A673 (cell line): ENCODE measurements around the gene TBXAS1.

ENCODE experiments used
- CTCF ChIP-seq: fragments of 300-800, 200-600 bp; sonication (generic); conservative IDR thresholded peaks from 2 replicates; pipeline ENCODE4 v1.5.1; 2017; ENCODE audit warnings: low read depth, mild to moderate bottlenecking, antibody characterized with exemption, low read length, moderate library complexity, mixed read lengths
- EZH2 ChIP-seq: fragments of 200-600 bp; sonication (generic); IDR thresholded peaks from 2 replicates; pipeline ENCODE4 v1.6.1; 2017; ENCODE audit warnings: borderline replicate concordance, low read depth, mild to moderate bottlenecking, mixed read lengths, antibody characterized with exemption, low read length; ENCODE audit not compliant: poor library complexity, severe bottlenecking

DNA sequence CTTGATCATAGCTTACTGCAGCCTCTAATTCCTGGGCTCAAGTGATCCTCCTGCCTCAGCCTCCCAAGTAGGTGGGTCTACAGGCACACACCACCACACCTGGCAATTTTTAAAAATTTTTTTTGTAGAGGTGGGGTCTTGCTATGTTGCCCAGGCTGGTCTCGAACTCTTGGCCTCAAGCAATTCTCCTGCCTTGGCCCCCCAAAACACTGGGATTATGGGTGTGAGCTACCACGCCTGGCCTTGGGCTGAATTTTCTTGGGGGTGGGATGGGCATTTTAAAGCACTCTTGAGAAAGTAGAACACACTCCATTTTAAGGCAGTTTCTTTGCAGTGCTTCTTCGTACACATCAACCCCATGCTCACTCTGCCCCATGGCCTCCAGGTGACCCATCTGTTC is 28.7 kb downstream of the TBXAS1 start:
- TF ChIP-seq EZH2 (no peak), CTCF (no peak)
